IPS-18c (cell line): ENCODE data around the gene MNDA.
"Not testable (repeated sequence)": the region's sequence is repeated elsewhere in the genome, so short reads cannot be mapped to it uniquely, and the experiment has no call there.

Experiments
- H3K4me3 ChIP-seq: 2 replicates; pipeline ENCODE4 v1.7.0; 2013; ENCODE audit warnings: low read depth, mild to moderate bottlenecking, low read length, moderate library complexity; ENCODE audit not compliant: insufficient read depth
- H3K9me3 ChIP-seq: one replicate; pipeline ENCODE4 v1.6.1; 2013; ENCODE audit warnings: mild to moderate bottlenecking, low read length, moderate library complexity; ENCODE audit not compliant: control insufficient read depth, insufficient read depth

Gene MNDA

DNA sequence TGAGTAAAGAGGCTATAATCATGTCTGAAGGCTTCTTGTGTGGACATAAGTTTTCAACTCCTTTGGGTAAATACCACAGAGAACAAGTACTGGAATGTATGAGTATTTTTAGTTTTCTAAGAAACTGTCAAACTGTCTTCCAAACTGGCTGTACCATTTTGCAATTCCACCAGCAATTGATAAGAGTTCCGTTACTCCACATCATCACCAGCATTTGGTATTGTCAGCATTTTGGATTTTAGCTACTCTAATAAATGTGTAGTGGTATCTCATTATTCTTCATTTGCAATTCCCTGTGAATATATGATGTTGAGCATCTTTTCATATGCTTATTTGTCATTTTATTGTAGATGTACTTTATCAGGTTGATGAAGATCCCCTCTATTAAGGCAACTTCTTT lies 9.4 kb upstream of the MNDA start:
- Histone ChIP-seq H3K4me3 (no peak overlapping the region), H3K9me3 (no peaks in the 10 kb centered on the region)

DNA sequence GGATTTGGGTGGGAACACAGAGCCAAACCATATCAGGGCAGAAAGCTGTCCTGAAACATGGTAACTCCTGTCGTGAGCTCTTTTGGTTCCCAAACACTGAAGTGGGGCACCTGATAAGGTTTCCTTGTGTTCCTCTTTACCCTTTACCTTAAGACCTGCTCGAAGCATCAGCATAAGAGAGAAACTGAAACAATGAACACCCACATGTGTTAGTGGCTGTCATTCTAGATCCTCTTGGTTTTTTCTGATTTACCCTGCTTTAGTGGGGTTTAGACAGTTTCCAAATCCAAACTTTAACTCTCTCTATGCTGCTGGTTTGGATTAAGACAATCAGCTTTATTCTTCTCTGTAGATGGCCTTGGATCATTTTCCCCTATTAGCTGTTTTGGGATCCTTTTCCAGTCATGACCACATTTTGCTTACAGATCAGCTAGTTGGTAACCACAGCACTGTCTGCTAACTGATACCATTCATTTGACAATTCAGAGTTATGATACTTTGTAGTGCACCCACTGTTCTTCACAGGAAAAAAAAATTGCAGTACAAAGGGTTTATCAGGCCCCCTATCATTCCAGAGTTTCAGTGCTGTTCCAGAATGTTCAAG lies 975 bp upstream of the MNDA start:
- Histone ChIP-seq H3K9me3 (peaks cover 8% of the 10 kb centered on the region), H3K4me3 (no peak overlapping the region)

DNA sequence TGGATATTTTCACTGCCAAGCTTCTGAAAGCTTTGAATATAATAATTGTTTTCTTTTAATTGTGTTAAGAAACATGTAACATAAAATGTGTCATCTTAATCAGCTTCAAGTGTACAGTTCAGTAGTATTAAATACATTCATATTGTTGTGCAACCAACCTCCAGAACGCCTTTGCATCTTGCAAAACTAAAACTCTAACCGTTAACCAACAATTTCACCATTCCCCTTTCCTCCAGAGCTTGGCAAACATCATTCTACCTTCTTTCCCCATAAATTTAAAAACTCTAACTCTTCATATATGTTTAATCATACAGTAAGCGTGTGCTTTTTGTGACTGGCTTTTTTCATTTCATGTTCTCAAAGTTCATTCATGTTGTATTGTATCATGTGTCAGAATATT lies 2.1 kb downstream of the MNDA start:
- Histone ChIP-seq H3K4me3 (no peak overlapping the region), H3K9me3 (peaks cover 5% of the 10 kb centered on the region)

DNA sequence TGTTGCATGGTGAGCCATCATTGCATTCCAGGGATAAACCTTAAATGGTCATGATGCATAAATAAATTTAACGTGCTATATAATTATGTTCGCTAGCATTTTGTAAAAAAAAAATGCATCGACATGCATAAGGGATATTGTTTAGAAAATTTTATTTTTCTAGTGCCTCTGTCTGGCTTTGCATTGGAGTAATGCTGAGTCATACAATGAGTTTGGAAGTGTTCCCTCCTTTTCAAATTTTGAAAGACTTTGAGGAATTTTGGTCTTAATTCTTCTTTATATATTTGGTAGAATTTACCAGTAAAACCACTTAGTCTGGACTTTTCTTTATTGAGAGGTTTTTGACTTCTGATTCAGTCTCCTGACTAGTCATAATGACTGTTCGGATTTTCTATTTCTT lies 4.9 kb downstream of the MNDA start:
- H3K4me3 ChIP-seq, result no peak overlapping the region
- H3K9me3 ChIP-seq, result no peaks in the 10 kb centered on the region

DNA sequence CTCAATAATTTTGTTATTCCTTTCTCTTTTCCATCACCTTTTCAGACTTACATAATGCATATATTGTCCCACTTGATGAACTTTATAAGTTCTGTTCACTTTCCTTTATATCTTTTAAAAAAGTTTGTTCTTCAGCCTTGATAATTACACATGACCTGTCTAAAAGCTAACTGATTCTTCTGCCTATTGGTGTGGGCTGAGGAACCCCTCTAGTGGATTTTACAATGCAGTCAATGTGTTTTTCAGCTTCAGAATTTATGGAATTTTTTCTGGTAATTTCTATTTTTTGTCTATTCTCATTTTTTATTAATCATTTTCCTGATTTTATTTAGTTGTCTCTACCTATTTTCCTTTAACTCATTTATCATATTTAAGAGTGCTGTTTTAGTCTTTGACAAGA lies 7.5 kb downstream of the MNDA start:
- Histone ChIP-seq H3K4me3 (no peak overlapping the region), H3K9me3 (peaks cover 2% of the 10 kb centered on the region)

DNA sequence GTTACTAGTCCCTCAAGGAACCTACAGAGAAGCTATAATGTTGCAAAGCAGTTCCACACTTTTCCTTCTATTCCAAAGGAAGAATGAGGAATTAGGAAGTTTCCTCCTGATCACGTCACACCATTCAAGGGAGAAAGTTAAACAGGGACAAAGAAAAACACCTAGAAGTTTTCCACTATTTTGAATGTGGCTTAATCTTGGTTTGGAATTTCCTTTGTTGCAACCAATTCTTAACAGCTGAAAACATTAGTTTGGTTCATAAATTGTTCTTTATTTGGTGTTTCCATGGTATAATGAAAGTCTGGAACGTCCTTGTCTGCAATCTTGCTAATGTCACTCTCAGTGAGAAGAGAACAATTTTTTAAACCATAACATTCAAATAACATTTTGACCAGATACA lies 8.4 kb downstream of the MNDA start:
- peaks cover 2% of the 10 kb centered on the region for H3K9me3 ChIP-seq
- no peak overlapping the region for H3K4me3 ChIP-seq

DNA sequence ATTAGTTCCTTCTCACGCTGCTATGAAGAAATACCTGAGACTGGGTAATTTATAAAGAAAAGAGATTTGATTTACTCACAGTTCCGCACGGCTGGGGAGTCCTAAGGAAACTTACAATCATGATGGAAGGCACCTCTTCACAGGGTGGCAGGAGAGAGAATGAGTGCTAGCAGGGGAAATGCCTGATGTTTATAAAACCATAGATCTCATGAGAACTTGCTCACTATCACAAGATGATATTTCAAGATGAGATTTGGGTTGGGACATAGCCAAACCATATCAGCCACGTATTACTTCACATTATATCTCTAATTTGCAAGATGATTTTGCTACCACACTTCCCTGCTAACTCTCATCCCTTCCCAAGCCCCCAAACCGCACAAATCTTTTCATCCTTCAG lies 9.1 kb downstream of the MNDA start:
- Histone ChIP-seq H3K4me3 (no peak overlapping the region), H3K9me3 (peaks cover 2% of the 10 kb centered on the region)

DNA sequence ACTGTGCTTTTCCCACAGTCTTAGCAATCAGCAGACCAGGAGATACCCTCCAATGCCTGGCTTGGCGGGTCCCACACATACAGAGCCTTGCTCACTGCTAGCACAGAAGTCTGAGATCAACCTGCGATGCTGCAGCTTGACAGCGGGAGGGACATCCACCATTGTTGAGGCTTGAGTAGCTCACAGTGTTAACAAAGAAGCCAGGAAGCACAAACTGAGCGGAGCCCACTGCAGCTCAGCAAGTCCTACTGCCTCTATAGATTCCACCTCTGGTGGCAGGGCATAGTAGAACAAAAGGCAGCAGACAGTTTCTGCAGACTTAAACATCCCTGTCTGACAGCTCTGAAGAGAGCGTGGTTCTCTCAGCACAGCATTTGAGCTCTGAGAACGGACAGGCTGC lies 33.4 kb downstream of the MNDA start:
- no peak overlapping the region for H3K4me3 ChIP-seq
- H3K9me3 ChIP-seq, result no peaks in the 10 kb centered on the region

DNA sequence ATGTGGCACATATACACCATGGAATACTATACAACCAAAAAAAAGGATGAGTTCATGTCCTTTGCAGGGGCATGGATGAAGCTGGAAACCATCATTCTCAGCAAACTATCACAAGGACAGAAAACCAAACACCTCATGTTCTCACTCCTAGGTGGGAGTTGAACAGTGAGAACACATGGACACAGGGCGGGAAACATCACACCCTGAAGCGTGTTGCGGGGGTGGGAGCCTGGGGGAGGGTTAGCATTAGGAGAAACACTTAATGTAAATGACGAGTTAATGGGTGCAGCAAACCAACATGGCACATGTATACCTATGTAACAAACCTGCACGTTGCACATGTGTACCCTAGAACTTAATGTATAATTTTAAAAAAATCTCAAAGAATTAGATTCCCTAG lies 39.3 kb downstream of the MNDA start:
- H3K4me3 ChIP-seq, H3K9me3 ChIP-seq: not testable (repeated sequence)

DNA sequence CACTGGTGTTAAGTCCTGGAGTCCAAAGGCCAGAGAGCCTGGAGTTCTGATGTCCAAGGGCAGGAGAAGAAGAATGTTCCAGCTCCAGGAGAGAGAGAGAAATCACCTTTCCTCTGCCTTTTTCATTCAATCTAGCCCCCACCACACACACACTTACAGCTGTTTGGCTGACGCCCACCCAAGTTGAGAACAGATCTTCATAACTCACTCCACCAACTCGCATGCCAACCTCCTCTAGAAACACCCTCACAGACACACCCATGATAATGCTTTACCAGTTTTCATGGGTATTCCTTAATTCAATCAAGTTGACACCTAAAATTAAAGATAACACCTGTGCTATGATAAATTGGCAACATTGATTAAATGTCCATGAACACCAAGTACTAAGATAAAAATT lies 42.0 kb downstream of the MNDA start:
- H3K9me3 ChIP-seq, result no peaks in the 10 kb centered on the region

DNA sequence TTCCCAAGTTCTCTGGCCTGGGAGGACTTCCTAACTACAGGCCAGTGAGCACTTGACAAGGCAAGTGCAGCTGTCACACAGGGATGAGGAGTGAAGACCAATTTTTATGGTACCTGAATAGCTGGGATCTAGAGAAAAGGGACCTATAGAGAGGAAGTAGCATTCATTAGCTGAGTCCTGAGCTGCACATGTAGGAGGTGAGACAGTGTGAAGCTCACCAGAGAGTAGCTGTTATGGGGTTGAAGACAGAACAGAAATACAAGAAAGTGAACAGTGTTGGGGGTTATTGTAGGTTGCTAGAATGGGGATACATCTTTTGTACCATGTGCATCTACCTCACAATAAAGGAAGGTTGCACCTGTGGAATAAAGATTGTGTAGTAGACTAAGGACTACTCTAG lies 62.5 kb downstream of the MNDA start:
- Histone ChIP-seq H3K9me3 (peaks cover 3% of the 10 kb centered on the region), H3K4me3 (no peak overlapping the region)

More for the DNA sequence above, 42.0 kb downstream of the MNDA start:
- no peak overlapping the region for H3K4me3 ChIP-seq

DNA sequence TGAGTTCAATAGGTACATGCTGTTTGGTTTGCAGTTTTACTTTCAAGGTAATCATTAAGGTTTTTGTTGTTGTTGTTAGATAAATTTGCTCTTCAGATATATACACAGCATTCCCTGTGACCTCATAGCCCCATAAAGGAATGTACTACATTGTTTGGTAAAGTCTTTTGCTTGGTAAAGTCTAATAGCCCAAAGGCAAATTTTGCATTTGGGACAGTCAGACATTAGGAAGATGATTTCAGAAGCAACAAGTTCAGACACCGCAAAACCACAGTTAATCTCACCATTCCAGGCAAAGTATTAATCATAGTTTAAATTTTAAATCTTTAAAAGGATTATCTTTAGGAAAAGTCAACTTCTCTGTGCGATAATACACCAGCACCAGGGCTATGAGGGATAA lies 67.6 kb downstream of the MNDA start:
- Histone ChIP-seq H3K9me3 (no peaks in the 10 kb centered on the region), H3K4me3 (no peak overlapping the region)
